Fibroblast of the aortic adventitia (primary cell): Measurements from ENCODE around the gene OR8G1. TPM values are rescaled to one million over a fixed set of nuclear protein-coding genes. Genes with fewer than 3 reads are reported as not detected.

ENCODE experiments used
- DNase-seq: peaks from one replicate; pipeline ENCODE4 v3.0.0-alpha.2; 2010; ENCODE audit warnings: low read depth
- H3K4me3 ChIP-seq: 2 replicates; pipeline ENCODE4 v1.5.1; 2011; ENCODE audit warnings: low read depth, mild to moderate bottlenecking, control low read depth, low read length, moderate library complexity
- CTCF ChIP-seq: IDR thresholded peaks from 2 replicates; pipeline ENCODE4 v1.5.1; 2011; ENCODE audit warnings: mild to moderate bottlenecking, low read length, control low read depth, inconsistent platforms; ENCODE audit not compliant: insufficient read depth
- total RNA-seq: library from RNA; depleted of rRNA; stranded (reverse); fragments of >200 nt; gene quantifications from 2 replicates; pipeline ENCODE4 v1.2.3, GENCODE V29; 2012; ENCODE audit warnings: low replicate concordance

Gene OR8G1
- total RNA-seq, 1 donor = not detected

GRCh38 chr11:124278261-124278660 lies 37.4 kb downstream of the OR8G1 start:
- no peak overlapping the region for H3K4me3 ChIP-seq
- DNase-seq = peak; percentile 53
- TF ChIP-seq CTCF = no peak

- no peak overlapping the region for H3K4me3 ChIP-seq
- TF ChIP-seq CTCF = no peak
- peak; percentile 59 for DNase-seq
Measured at GRCh38 chr11:124285610-124286344, 44.9 kb downstream of the OR8G1 start.

- no peak for TF ChIP-seq CTCF
- no peak for DNase-seq
- H3K4me3 ChIP-seq = no peak overlapping the region
Measured at GRCh38 chr11:124294687-124295086, 53.8 kb downstream of the OR8G1 start.

GRCh38 chr11:124296016-124296415 lies 55.1 kb downstream of the OR8G1 start:
- DNase-seq = no peak
- TF ChIP-seq CTCF = no peak
- no peak overlapping the region for H3K4me3 ChIP-seq

- no peak overlapping the region for H3K4me3 ChIP-seq
- DNase-seq = peak; percentile 44
- no peak for TF ChIP-seq CTCF
Measured at GRCh38 chr11:124297921-124298320, 57.0 kb downstream of the OR8G1 start.

GRCh38 chr11:124301548-124301947 lies 60.7 kb downstream of the OR8G1 start:
- TF ChIP-seq CTCF = no peak
- H3K4me3 ChIP-seq = no peak overlapping the region
- peak; percentile 81 for DNase-seq
